ENCODE results near the gene SULT1E1.

DNA sequence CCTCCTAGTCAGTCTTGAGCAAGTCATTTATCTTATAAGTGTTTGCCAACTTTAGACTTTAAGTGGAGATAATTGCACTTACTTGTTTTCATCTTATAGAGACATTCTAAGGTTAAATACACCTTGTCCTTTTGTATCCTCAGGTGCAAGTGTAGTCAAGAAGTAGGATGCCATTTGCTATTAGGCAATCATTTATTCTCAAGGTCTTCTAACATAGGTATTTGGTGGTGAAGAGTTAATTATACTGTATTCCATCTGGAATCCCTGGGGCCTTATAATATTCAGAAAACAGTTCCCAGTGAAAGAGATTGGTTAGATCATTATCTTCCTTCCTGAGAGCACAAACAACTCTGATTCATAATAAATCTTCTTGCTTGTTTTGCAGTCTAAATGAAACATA lies 23.7 kb downstream of the SULT1E1 start:
- TF ChIP-seq EP300 (IDR thresholded peaks at IDR 0.05), result no peak
- TF ChIP-seq, protein P1, sequence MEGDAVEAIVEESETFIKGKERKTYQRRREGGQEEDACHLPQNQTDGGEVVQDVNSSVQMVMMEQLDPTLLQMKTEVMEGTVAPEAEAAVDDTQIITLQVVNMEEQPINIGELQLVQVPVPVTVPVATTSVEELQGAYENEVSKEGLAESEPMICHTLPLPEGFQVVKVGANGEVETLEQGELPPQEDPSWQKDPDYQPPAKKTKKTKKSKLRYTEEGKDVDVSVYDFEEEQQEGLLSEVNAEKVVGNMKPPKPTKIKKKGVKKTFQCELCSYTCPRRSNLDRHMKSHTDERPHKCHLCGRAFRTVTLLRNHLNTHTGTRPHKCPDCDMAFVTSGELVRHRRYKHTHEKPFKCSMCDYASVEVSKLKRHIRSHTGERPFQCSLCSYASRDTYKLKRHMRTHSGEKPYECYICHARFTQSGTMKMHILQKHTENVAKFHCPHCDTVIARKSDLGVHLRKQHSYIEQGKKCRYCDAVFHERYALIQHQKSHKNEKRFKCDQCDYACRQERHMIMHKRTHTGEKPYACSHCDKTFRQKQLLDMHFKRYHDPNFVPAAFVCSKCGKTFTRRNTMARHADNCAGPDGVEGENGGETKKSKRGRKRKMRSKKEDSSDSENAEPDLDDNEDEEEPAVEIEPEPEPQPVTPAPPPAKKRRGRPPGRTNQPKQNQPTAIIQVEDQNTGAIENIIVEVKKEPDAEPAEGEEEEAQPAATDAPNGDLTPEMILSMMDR (IDR thresholded peaks at IDR 0.05), result no peak

Data from ovary (tissue), 3 donors.